Stomach (tissue), 9 donors: ENCODE data around the gene FGF22. TPM values are rescaled to one million over a fixed set of nuclear protein-coding genes. Genes with fewer than 3 reads are reported as not detected.

Source experiments
- DNase-seq, 2 donors: peaks; one replicate each; pipeline versions ENCODE4 v3.0.0 to v3.0.0-alpha.2; 2013 to 2019
- H3K27ac ChIP-seq, 5 donors: fragments of 200-600 bp in 4 of 5; sonication (generic) in 4 of 5; one replicate each; pipeline ENCODE4 v1.5.1; 2013 to 2019; ENCODE audit warnings: mild to moderate bottlenecking in 1 of 5, moderate library complexity in 1 of 5
- H3K27me3 ChIP-seq, 3 donors: fragments of 200-600 bp; sonication (generic); one replicate each; pipeline ENCODE4 v1.5.1; 2017 to 2019; ENCODE audit warnings: mixed run types in 1 of 3
- H3K36me3 ChIP-seq, 4 donors: fragments of 200-600 bp; sonication (generic); 1 replicate in 3 of 4; 2 replicates in 1 of 4; pipeline ENCODE4 v1.5.1; 2016 to 2019
- H3K4me1 ChIP-seq, 4 donors: fragments of 200-600 bp; sonication (generic); one replicate each; pipeline ENCODE4 v1.5.1; 2016 to 2019
- H3K4me3 ChIP-seq, 4 donors: fragments of 200-600 bp; sonication (generic) in 3 of 4; one replicate each; pipeline ENCODE4 v1.5.1; 2016 to 2019; ENCODE audit warnings: mild to moderate bottlenecking in 1 of 4
- H3K9me3 ChIP-seq, 4 donors: fragments of 200-600 bp; sonication (generic); one replicate each; pipeline ENCODE4 v1.5.1; 2016 to 2019
- CTCF ChIP-seq, 7 experiments: fragments of 450-650 bp in 4 of 7; fragments of 200-600 bp in 3 of 7; sonication (generic) in 3 of 7; IDR thresholded peaks; one replicate each; pipeline ENCODE4 v1.5.1; 2016 to 2019; ENCODE audit warnings: antibody characterized with exemption in 7 of 7, control low read depth in 2 of 7, mild to moderate bottlenecking in 1 of 7
- EP300 ChIP-seq: sonication (generic); formaldehyde crosslinking; IDR thresholded peaks from one replicate; pipeline ENCODE4 v1.6.1; 2017; ENCODE audit warnings: antibody characterized with exemption
- POLR2A ChIP-seq, 4 donors: fragments of 450-650 bp; IDR thresholded peaks; one replicate each; pipeline ENCODE4 v1.6.1; 2016; ENCODE audit warnings: antibody characterized with exemption in 4 of 4, control low read depth in 2 of 4, mild to moderate bottlenecking in 1 of 4, moderate library complexity in 1 of 4
- POLR2AphosphoS5 ChIP-seq, 3 donors: sonication (generic); formaldehyde crosslinking; IDR thresholded peaks; one replicate each; pipeline ENCODE4 v1.6.1; 2016; ENCODE audit warnings: antibody characterized with exemption in 3 of 3
- WGBS, 5 donors: extraction: QIAGEN DNeasy Blood & Tissue Kit in 3 of 5; methylation state at CpG; one replicate each; pipeline versions ENCODE4 v1.1.5 to v1.1.7; 2013 to 2018; 5-methylcytosine and 5-hydroxymethylcytosine counted together
- intact Hi-C: fragments of 100-400 bp; cut with DNase I; formaldehyde crosslinking; loops from one replicate; pipeline ENCODE4 v1.15.1; 2023; ENCODE audit warnings: low total_unique reads
- polyA plus RNA-seq, 3 donors: library from polyadenylated mRNA; stranded (reverse); fragments of 200-250 nt; gene quantifications; one replicate each; pipeline ENCODE4 v1.2.3, GENCODE V29; 2013
- total RNA-seq, 5 donors: library from RNA; depleted of rRNA; stranded (reverse); fragments of >200 nt; gene quantifications; one replicate each; pipeline versions ENCODE4 v1.1.0 to v1.2.3, GENCODE V29; 2014 to 2016
- donor health status: healthy with polysubstance abuse.
- donor health status: Bipolar disorder and iron deficiency.
- donor health status: healthy.

FGF22 gene
- total and polyA plus RNA-seq, 8 donors = 0.37 to 0.76 (median 0.46) TPM; not detected in 4

GRCh38 chr19:656751-657559 lies 17.3 kb downstream of the FGF22 start:
- Histone ChIP-seq H3K36me3 (peaks cover 20 to 65% (median 58%) of the 10 kb centered on the region in 4 donors), H3K27ac (no peak overlapping the region), H3K9me3 (no peaks in the 10 kb centered on the region), H3K4me3 (no peak overlapping the region), H3K4me1 (peaks cover 46 to 78% (median 61%) of the 10 kb centered on the region in 4 donors), H3K27me3 (no peaks in the 10 kb centered on the region)
- 78 to 87% (median 84%) methylated on average over 36 to 43 of the region's 43 CpGs for WGBS, 5 donors
- intact Hi-C loops = no loop called here
- DNase-seq = peak in 1 of 2 donors; percentile 9
- TF ChIP-seq EP300 (no peak), POLR2AphosphoS5 (IDR thresholded peaks at IDR 0.05) (no peak), POLR2A (IDR thresholded peaks at IDR 0.05) (no peak), CTCF (IDR thresholded peaks at IDR 0.05) (no peak)

- Histone ChIP-seq H3K27ac (no peak overlapping the region), H3K9me3 (no peaks in the 10 kb centered on the region), H3K27me3 (no peaks in the 10 kb centered on the region), H3K4me3 (no peak overlapping the region), H3K4me1 (peaks cover 47 to 82% (median 64%) of the 10 kb centered on the region in 4 donors), H3K36me3 (peaks cover 13 to 59% (median 51%) of the 10 kb centered on the region in 4 donors)
- 68 to 85% (median 81%) methylated on average over 7 to 19 of the region's 19 CpGs for WGBS, 5 donors
- DNase-seq = no peak
- intact Hi-C loops = no loop called here
- TF ChIP-seq CTCF (IDR thresholded peaks at IDR 0.05) = no peak
- TF ChIP-seq EP300 = no peak
- no peak for TF ChIP-seq POLR2AphosphoS5 (IDR thresholded peaks at IDR 0.05)
- TF ChIP-seq POLR2A (IDR thresholded peaks at IDR 0.05) = no peak
These were observed 17.9 kb downstream of the FGF22 start for GRCh38 chr19:657611-658010.

DNA sequence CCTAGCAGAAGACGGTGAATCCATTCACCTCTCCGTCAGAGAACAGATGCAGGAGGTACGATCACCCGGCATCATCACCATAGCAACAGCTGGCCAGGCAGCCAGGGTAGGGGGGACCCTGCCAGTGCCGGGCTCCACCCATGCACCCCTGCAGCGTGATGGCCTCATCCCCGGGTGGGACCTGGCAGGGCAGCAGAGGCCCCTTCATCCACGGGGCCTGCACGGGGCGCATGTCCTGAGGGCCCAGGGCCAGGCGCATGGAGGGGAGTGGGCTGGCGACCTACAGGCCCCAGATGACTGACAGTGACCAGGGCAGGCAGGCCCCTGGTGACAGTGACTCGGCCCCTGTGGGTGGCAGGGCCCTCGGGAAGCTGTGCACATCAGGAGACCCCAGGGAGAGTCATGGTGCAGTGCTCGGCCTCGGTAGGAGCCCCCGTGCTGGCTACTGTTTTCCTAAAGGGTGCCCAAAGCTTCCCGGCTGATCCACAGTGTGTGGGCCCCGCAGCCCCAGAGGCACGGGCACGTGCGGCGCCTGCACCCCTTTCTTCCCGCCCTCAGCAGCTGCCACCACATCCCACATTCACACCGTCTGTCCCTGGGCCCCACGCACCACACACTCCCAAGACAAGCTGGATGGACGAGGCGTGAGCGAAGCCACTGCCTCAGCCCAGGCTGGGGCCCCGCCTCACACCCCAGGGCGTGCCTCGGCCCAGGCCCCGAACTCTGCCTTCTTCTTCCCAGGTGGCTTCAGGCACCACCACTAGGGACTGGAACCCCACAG lies 18.6 kb downstream of the FGF22 start:
- peak overlapping the region in 1 of 4 donors; percentile 13 for H3K4me3 ChIP-seq
- TF ChIP-seq POLR2A (IDR thresholded peaks at IDR 0.05) (no peak), POLR2AphosphoS5 (IDR thresholded peaks at IDR 0.05) (no peak), CTCF (IDR thresholded peaks at IDR 0.05) (no peak), EP300 (no peak)
- H3K36me3 ChIP-seq = peaks cover 10 to 52% (median 45%) of the 10 kb centered on the region in 4 donors
- intact Hi-C loops = no loop called here
- H3K27ac ChIP-seq = peak overlapping the region in 2 of 5 donors; percentile 94 to 95
- no peaks in the 10 kb centered on the region for H3K9me3 ChIP-seq
- H3K4me1 ChIP-seq = peaks cover 47 to 81% (median 64%) of the 10 kb centered on the region in 4 donors
- WGBS, 5 donors = 71 to 78% (median 71%) methylated on average over 22 to 33 of the region's 33 CpGs
- H3K27me3 ChIP-seq = no peaks in the 10 kb centered on the region
- peak in 1 of 2 donors; percentile 62 for DNase-seq
